NCI-H2029 (cell line): ENCODE measurements around the gene PPP2R5E.
"Not testable (repeated sequence)": the region's sequence is repeated elsewhere in the genome, so short reads cannot be mapped to it uniquely, and the experiment has no call there.

Experiments used
- DNase-seq: peaks from one replicate; lab custom pipeline; 2025; lab: John Stamatoyannopoulos, UW

The PPP2R5E gene

GRCh38 chr14:63522511-63522910 is 20.7 kb downstream of the PPP2R5E start:
- DNase-seq: not testable (repeated sequence)

- no peak for DNase-seq
These were observed 25.8 kb downstream of the PPP2R5E start for GRCh38 chr14:63517354-63517753.

DNA sequence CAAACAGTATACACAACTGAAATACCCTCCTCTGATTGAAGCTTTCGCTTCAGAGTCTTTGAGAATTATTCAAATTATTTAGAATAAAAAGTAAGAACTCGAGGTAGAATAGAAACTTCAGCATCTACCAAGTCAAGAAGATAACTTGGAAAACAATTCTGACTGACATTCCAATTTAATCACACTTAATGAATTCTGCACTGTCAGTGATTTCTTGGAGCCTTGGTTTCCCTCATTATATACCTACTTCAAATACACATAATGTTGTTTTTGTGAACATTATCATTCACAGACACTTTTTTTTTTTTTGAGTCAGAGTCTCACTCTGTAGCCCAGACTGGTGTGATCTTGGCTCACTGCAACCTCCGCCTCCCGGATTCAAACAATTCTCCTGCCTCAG is 27.9 kb downstream of the PPP2R5E start:
- DNase-seq: no peak

DNA sequence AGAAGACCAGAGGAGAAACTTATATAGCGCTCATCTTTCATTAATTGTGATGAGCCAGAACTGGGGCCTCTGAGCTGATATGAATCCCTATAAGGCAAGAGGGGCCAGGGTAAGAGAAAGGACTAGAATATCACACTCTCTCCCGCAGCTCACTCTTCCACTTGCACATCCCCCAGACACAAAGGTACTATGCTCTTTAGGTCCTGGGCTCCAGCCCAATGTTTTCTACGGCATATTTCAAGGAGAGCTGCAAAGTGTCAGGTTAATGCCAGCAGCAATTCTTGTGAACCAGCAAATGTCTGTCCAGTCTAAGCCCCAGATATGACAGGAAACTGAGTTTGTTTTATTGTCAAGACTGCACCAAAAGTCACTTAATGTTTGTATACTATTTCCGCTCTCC is 29.4 kb downstream of the PPP2R5E start:
- DNase-seq: peak; percentile 20

DNA sequence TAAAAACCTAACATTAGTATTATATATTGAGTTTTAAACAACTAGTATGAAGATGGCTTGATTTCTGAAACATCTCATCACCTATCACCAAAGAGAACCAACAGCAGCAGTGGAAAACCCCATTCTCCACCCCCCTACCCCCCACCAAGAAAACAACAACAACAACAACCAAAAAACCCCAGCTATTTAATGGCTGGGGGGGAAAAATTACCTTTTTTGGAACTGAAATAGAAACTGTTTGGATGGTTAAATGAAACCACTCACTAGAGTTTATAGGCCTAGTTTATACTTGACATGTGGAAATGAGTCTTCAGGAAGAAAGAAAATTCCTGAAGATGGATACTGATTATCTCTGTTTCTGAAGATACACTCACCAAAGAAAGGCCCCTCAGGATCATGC is 30.3 kb downstream of the PPP2R5E start:
- no peak for DNase-seq

GRCh38 chr14:63510538-63510937 is 32.6 kb downstream of the PPP2R5E start:
- no peak for DNase-seq

DNA sequence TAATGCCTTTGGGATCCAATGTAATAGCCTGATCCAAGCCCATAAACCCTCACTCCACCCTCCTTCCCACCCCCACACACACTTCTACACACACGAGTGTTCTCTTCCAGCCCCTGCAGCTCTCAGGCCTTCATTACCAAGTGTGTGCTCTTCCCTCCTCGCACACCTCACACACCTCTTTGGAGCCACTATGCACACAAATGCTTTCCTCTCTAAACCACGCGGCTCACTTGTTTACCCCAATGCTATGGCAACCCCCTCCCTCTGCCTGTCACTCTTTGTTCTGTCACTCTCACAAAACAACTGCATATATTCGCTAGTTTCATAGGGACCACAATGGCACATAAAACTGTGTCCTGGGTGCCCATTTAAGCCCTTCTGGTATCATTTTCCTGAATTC is 35.1 kb downstream of the PPP2R5E start:
- peak; percentile 66 for DNase-seq

DNA sequence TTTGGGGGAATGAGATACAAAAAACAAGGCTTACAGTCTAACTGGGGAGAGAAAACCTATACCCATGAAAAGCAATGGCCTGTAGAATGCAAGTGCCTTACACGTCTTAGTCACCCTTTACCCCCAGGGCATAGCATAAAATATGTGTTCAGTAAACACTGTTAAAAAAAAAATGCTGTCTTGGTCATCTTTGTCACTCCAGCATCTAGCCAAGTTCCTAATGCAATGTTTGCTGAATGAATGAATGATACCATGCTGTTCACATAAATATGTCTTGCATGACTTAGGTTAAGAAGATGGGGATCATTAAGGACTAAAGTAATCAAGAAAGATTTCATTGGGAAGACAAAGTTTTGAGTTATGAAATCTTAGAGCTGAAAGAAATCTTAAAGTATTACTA is 38.5 kb downstream of the PPP2R5E start:
- no peak for DNase-seq

DNA sequence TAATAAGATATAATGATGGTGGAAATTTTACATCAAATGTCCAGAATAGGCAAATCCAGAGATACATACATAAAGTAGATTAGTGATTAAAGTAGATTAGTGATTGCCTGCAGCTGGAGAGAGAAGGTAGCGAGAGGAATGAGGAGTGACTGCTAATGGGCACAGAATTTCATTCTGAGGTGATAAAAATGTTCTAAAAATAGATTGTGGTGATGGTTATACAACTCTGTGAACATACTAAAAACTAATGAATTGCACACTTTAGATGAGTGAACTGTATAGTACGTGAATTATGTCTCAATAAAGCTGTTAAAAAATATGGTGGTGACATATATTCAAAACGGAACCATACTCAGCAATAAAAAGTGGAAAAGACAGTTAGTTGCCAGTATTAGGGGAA is 41.7 kb downstream of the PPP2R5E start:
- no peak for DNase-seq

DNA sequence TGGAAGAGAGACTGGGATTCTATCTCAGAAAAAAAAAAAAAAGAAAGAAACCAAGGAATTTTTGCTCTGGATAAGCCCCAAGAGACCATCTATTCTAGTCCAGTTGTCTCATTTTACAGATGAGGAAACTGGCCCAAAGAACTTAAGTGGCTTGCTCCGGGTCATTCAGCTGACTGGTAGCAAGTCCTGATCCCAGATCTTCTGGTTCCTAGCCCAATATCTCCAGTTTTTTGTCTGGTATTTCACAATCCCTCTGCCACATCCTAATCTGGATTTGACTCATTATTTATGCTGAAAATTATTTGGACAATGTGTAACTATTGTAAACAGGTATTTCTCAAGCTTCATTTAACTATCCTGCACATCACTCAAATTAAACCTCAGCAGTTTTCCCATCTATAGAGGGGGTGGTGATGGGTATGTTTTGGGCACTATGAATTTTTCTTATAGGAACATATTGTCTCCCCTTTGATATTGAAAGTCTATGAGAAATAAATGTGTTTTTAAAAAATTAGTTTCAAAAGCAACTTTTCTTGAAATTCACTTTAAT is 43.4 kb downstream of the PPP2R5E start:
- DNase-seq: no peak

- no peak for DNase-seq
These were observed 46.3 kb downstream of the PPP2R5E start for GRCh38 chr14:63496837-63497400.

GRCh38 chr14:63493246-63493645 is 49.9 kb downstream of the PPP2R5E start:
- DNase-seq: peak; percentile 15

DNA sequence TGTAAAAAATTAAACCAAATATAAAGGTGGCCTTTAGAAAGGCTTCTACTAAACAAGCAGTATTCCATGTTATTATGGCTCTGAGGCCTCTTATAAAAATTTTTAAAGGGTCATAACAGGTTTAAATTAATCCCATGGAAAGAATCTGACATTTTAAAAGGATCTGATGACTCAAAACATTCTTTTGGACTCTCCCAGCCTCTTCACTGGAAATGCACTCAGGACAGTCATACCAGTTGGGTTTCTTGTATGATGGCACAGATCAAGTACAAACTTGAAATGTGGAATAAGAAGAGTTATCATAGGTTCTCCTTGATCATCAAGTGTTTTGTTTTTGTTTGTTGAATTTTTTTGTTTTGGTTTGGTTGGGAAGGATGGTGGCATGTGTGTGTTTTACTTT is 50.8 kb downstream of the PPP2R5E start:
- DNase-seq: no peak

GRCh38 chr14:63487724-63488123 is 55.5 kb downstream of the PPP2R5E start:
- no peak for DNase-seq

DNA sequence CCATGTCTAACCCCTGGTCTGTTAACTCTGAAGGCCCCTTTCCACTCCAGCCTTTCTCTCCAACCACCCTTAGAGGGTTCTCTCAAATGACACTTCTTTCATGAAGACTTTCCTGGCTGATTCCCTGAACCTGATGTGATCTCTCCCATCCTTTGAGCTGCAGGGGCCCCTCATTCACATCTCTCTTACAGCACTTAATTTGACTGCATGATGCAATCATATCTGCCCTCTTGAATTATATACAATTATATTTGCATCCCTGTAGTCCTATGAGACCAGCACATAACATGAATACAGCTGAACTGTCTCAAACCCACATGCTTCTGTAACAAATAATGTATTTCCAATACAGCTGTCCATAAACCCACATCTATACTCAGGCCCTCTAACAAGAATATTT is 56.4 kb downstream of the PPP2R5E start:
- no peak for DNase-seq

DNA sequence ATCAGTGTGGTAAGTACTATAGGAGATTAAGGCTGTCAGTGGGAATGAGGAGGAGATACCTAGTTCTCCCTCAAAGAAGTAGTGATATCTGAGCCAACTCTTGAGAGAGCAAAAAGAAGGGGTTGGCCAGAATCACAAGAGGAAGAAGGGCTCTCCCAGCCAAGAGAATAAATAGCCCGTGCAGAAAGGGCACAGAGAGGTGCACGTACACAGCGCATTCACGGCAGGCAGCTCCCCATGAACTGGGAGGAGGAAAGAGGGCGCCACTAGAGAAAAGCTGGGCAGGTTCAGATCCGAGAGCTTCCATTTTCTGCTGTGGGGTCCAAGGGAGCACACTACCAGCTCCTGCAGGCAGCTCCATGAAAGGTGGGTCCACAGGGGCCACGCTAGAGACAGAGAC is 59.9 kb downstream of the PPP2R5E start:
- no peak for DNase-seq

DNA sequence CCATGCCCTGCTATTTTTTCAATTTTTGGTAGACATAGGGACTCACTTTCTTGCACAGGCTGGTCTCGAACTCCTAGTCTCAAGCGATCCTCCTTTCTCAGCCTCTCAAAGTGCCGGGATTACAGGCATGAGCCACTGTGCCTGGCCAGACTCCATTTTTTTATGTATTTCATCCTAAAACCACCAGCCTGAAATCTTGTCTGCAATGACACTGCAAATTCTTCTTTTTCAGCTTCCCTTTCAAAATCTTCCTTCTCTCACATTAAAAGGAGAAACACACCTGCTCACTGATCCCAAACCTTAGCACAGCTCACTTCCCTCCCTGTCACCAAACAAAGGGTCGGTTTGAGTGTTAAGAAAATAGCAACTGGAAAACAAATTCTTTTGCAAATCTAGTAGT is 62.6 kb downstream of the PPP2R5E start:
- no peak for DNase-seq

GRCh38 chr14:63478437-63478852 is 64.7 kb downstream of the PPP2R5E start:
- no peak for DNase-seq

GRCh38 chr14:63478010-63478409 is 65.2 kb downstream of the PPP2R5E start:
- DNase-seq: no peak

DNA sequence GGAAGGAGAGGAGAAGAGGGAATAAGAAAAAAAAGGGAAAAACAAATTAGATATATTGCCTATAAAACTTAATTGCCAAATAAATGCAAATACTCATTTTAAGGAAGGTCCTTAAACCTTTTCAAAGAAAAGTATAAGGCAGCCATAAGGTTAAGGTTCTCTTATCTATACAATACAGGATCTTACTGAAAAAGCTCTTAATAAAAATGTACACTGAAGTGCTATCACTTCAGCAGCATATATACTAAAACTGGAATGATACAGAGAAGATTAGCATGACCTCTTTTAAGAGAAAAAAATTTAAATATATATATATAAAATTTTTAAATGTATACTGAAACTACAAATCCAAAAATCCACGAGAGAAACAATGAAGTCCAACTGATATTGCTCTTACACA is 65.6 kb downstream of the PPP2R5E start:
- DNase-seq: no peak

DNA sequence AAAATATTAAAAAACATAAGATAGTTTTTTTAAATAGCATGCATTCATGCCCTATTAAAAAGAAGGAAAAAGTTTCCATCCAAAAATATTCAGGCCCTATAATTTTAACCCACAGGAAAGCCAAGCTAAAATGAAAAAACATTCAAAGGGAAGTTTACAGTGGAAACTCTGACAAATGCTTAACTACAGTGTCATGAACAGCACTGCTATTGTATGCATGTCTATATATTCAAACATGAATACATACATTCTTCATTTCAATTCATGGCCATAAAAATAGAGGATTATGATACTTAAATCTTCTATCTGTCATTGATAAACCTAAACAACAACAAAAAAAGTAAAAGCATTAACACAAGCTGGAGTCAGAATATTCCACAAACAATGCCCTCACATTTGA is 67.4 kb downstream of the PPP2R5E start:
- DNase-seq: no peak

GRCh38 chr14:63474844-63475243 is 68.3 kb downstream of the PPP2R5E start:
- DNase-seq: no peak

DNA sequence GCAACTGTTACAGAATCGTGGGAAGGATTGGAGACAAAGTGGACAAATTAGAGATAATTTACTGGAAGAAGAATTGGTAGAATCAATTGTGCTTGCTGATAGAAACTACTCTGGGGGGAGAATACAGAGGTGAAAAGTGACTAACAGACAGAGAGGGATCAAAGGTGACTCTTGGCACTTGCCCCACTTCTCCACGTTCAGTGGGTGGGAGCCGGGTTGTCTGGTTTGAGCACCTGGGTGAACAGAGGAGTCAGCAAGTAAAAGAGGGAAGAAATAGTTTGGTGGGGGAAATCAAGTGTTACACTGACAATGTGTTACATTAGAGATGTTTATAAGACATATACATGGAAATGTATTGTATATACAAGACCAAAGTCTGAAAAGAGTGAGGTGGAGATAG is 69.1 kb downstream of the PPP2R5E start:
- no peak for DNase-seq

- DNase-seq: no peak
These were observed 70.0 kb downstream of the PPP2R5E start for GRCh38 chr14:63472986-63473788.
